DND-41 (cell line): ENCODE measurements around the gene HACL1.

ENCODE experiments used
- CTCF ChIP-seq: IDR thresholded peaks from 2 replicates; pipeline ENCODE4 v1.5.1; 2012; ENCODE audit warnings: borderline replicate concordance, low read length, moderate library complexity, mild to moderate bottlenecking; ENCODE audit not compliant: poor library complexity, severe bottlenecking; ENCODE audit errors: extremely low read depth
- EZH2 ChIP-seq: IDR thresholded peaks from 3 replicates; pipeline ENCODE4 v1.6.1; 2012; ENCODE audit warnings: borderline replicate concordance, low read depth, mild to moderate bottlenecking, moderate library complexity, low read length, inconsistent platforms; ENCODE audit not compliant: severe bottlenecking

- TF ChIP-seq CTCF (no peak), EZH2 (no peak)
These were observed 48.0 kb upstream of the HACL1 start for GRCh38 chr3:15649341-15649740.
